Measurements from ENCODE around the gene EXD1.
"Not testable (repeated sequence)": the region's sequence is repeated elsewhere in the genome, so short reads cannot be mapped to it uniquely, and the experiment has no call there.

DNA sequence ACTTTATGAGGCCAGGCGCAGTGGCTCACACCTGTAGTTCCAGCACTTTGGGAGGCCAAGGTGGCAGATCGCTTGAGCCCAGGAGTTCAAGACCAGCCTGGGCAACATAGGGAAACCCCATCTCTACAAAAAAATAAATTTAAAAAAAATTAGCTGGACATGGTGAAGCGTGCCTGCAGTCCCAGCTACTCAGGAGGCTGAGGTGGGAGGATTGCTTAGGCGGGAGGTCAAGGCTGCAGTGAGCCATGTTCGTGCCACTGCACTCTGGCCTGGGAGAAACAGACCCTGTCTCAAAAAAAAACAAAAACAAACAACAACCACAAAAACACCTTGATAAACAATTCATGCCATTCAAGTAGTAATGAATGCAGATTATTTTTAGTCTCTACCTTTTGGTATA, 4.7 kb upstream of the EXD1 start:
- TF ChIP-seq, protein P1, sequence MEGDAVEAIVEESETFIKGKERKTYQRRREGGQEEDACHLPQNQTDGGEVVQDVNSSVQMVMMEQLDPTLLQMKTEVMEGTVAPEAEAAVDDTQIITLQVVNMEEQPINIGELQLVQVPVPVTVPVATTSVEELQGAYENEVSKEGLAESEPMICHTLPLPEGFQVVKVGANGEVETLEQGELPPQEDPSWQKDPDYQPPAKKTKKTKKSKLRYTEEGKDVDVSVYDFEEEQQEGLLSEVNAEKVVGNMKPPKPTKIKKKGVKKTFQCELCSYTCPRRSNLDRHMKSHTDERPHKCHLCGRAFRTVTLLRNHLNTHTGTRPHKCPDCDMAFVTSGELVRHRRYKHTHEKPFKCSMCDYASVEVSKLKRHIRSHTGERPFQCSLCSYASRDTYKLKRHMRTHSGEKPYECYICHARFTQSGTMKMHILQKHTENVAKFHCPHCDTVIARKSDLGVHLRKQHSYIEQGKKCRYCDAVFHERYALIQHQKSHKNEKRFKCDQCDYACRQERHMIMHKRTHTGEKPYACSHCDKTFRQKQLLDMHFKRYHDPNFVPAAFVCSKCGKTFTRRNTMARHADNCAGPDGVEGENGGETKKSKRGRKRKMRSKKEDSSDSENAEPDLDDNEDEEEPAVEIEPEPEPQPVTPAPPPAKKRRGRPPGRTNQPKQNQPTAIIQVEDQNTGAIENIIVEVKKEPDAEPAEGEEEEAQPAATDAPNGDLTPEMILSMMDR (IDR thresholded peaks at IDR 0.05; ENCODE audit: borderline replicate concordance, extremely low read depth, low read length, poor library complexity, severe bottlenecking): not testable (repeated sequence)
- not testable (repeated sequence) for TF ChIP-seq EZH2 (IDR thresholded peaks at IDR 0.05; ENCODE audit: borderline replicate concordance, low read depth, low read length, severe bottlenecking)

All from DND-41 (cell line).